HG02884 (cell line): Measurements from ENCODE around the gene KNOP1.
A peak's percentile ranks its signal among the peaks of the same experiment; 100 is the strongest.

Source experiments
- ATAC-seq: cut with Tn5 transposase; IDR thresholded peaks from one replicate; pipeline ENCODE4 v1.9.1; 2021; ENCODE audit warnings: mild to moderate bottlenecking, moderate library complexity; ENCODE audit not compliant: unreplicated experiment

KNOP1 gene, protein sequence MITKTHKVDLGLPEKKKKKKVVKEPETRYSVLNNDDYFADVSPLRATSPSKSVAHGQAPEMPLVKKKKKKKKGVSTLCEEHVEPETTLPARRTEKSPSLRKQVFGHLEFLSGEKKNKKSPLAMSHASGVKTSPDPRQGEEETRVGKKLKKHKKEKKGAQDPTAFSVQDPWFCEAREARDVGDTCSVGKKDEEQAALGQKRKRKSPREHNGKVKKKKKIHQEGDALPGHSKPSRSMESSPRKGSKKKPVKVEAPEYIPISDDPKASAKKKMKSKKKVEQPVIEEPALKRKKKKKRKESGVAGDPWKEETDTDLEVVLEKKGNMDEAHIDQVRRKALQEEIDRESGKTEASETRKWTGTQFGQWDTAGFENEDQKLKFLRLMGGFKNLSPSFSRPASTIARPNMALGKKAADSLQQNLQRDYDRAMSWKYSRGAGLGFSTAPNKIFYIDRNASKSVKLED

DNA sequence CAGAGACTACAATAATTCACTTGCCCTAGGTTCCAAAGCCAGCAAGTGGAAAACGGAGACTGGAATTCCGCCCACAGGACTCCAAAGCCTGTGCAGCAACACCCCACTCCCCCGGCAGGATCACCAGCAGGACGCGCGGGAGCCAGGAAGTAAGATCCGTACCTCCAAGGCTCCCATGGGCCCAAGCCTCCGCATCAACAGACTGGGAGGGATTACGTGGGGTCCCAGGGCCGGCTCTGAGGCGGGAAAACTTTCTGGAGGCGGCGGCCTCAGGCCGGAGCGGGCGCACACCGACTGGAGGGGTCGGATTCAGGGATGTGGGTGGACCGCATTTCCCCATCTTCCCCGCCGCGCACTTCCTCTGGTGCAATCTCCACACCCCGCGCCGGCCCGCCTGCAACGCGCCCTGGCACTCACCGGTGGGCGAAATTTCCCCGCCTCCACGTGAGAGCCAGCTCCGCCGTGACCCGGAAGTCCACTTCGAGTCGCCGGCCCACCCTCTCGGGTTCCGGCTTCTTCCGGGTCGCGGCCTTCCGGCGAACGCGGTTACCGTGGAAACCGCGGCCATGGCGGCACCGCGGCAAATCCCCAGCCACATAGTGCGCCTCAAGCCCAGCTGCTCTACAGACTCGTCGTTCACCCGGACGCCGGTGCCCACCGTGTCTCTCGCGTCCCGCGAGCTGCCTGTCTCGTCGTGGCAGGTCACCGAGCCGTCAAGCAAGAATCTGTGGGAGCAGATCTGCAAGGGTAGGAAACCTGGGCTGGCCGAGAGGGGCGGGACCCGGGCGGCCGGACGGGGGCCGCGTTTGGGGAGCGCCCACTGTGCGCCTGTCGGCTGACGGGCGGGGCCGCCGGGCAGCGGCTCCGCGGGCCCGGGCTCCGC, at the start of gene KNOP1, which contains the start of gene IQCK:
KNOP1 (minus strand) TSS at position 487 of the 883 bp plus-strand sequence. CDS start 3,192 bp downstream, outside the sequence.
IQCK (plus strand) TSS at position 531 of the 883 bp plus-strand sequence; CDS start at position 567, 36 bp downstream.
- ATAC-seq: peak; percentile 93

DNA sequence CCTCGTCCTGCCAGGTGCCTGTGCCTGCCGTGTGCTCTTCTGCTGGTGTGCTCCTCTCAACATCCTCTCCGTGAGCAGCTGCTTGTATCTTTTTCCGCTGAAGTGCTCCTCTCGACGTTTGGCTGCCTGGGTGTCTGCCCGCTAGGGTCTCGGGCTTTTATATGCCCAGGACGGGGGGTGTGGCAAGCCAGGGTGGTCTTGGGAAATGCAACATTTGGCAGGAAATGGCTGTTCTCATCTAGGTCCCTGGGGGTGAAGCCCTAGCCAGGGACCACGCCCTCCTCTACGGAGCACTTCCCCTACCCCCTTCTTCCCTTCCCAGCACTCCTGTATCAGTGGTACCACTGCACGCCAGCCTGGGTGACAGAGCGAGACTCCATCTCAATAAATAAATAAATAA, 49.5 kb upstream of the KNOP1 start:
- ATAC-seq: no peak

DNA sequence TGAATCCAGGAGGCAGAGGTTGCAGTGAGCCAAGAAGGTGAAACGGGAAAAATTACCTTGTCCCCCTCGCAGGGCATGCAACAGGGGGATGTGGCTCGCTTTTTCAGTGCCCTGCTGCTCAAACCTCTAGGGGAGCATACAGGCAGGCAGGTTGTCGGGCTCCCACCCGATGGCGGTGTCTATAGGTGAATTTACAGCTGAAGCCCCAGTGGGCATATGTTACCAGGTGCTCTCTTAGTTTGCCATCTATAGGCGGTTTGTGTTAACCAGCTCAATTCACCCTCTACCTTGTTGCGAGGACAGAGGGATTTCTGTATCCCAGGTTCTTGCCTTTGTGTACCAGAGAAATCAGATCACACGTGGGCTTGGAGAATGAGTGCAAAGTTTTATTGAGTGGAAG, 49.0 kb upstream of the KNOP1 start:
- no peak for ATAC-seq

DNA sequence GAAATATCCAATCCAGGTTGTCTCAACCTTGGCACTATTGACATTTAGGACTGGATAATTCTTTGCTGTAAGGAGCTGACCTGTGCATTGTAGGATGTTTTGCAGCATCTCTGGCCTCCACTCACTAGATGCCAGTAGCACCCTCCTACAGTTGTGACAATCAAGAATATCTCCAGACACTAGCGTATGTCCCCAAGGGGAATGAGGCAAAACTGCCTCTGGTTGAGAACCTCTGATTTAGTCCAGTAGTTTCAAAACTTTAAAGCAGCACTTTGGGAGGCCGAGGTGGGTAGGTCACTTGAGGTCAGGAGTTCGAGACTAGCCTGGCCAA, 48.5 kb upstream of the KNOP1 start:
- no peak for ATAC-seq

DNA sequence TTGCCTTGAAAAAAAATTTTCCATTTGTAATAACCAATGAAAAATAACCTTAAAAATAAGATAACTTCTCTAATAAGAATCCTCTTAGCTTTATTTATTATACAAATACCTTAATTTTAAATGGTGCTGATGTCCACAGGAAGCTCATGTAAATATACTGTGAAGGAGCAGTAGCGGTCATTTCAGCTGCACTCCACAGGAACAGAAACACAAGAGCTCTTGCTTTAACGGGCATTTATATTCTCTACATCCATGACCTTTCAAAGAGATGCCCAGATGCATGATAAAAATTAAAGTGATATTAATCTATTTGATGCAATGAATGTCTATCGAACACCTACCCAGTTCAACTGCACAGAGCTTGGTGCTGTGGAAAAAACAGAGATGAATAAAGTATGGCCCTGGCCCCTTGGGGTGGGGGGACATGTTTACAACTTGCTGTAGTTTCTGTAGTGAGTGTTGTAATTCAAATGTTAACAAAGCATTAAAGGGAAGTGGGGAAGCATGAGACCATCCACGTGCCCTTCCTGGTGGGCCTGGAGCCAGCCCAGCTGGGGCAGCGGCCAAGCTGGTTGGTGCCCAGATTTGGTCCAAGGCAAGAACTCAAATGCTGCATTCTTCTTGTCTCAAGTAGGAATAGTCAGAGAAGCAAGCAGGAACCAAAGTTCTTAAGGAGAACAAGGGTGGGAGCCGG, 48.0 kb upstream of the KNOP1 start:
- ATAC-seq: no peak

DNA sequence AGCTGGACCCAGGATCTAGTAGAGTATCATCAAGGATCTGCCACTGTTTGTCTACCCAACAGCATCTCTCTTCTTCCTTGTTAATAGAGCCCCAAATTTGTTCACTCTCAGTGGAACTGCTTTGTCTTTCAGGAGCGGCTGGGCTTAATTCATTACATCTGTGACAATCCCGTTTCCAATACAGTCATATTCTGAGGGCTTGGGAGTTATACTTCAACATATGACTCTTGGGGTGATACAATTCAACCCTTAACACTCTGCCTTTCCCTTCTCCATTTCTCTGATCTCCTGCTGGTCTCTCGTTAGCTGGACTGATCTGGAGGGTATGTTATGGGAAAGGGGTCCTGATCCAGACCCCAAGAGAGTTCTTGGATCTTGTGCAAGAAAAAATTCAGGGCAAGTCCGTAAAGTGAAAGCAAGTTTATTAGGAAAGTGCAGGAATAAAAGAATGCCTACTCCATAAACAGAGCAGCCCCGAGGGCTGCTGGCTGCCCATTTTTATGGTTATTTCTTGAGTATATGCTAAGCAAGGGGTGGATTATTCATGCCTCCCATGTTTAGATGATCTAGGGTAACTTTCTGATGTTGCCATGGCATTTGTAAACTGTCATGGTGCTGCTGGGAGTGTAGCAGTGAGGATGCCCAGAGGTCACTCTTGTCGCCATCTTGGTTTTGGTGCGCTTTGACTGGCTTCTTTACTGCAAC, 42.5 kb upstream of the KNOP1 start:
- no peak for ATAC-seq

DNA sequence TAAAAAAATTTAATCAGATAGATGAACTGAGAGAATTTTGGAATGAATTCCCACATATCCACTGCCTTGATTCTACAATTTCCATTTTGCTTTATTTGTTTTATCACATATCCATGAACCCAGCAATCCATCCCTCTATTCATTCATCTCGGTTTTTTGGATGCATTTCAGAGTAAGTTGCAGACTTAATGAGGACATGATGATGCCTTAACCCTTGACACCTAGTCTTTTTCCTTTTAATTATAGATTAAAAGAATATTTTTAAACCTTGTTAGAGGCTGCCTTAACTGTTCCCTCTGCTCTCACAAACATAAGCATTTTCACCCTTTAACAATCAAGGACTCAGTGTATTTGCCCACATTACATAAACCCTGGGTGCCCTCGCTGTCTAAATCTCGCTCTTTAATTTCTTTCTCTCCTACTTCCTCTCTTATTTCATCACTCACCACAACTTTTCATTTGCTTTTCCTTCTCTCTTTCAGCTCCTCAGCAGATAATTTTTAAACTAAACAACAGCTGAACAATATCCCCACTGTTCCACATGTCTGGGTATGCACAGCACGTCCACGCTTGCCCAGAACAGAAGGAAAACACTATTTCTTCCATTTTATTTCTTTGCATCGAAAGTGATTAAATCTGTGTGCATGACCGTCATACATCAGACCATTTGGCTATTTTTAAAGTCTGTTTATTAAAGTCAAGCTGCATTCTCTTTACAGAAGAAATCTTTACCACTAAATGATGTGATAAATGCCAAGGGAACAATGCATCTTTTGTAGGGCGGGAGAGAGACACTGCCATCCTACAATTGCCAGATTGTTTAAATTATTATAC, 40.0 kb upstream of the KNOP1 start:
- ATAC-seq: no peak

DNA sequence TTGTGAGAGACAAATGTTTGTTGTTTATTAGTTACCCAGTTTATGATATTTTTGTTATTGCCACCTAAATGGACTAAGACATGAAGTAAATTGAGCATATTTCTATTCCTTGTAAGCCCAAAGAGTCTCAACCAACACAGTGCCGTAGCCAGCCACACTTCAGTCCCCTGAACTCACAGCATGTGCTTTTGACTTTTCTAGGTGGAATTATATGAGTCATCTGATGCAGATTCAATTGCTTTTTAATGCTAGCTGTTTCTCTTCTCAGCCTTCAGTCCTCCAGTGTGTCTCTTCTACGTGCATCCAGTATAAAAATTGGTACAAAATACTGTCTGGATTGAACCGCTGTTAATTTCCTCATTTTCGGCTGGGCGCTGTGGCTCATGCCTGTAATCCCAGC, 39.0 kb upstream of the KNOP1 start:
- ATAC-seq: no peak

DNA sequence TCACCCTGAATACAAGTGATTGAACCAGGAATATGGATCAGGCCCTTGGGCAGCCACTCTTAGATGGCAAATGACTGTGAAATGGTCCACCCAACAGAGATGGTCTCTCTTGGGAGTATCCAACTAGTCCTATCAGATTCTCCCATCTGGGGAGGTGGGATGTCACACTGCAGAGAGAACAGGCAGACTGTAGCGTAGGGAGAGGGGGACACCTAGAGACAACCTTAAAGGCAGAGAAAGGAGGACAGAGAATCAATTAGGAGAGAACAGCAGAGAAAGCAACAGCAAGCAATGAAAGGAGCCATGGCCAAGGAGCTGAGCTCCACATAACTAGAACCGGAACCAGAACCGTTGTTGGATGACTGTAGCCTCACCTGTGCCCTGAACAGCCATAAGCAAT, 37.2 kb upstream of the KNOP1 start:
- ATAC-seq: no peak

DNA sequence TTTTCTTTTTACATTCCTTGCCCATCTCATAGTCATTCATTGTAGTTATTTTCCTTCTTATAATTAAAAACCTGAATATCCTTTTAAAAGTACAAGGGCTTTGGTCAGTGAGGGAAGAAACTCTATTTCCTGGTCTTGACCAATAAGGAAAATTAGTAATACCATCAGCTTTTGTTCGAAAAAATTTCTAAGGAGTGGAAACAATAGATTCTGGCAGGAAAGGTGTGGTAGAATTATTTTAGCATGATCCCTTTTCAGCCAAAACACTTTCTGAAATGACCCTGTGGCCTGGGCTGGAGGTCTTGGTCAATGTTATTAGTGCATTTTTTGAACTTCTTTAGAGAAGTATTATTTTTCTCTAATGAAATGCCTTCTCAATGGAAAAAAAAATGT, 36.6 kb upstream of the KNOP1 start:
- no peak for ATAC-seq

DNA sequence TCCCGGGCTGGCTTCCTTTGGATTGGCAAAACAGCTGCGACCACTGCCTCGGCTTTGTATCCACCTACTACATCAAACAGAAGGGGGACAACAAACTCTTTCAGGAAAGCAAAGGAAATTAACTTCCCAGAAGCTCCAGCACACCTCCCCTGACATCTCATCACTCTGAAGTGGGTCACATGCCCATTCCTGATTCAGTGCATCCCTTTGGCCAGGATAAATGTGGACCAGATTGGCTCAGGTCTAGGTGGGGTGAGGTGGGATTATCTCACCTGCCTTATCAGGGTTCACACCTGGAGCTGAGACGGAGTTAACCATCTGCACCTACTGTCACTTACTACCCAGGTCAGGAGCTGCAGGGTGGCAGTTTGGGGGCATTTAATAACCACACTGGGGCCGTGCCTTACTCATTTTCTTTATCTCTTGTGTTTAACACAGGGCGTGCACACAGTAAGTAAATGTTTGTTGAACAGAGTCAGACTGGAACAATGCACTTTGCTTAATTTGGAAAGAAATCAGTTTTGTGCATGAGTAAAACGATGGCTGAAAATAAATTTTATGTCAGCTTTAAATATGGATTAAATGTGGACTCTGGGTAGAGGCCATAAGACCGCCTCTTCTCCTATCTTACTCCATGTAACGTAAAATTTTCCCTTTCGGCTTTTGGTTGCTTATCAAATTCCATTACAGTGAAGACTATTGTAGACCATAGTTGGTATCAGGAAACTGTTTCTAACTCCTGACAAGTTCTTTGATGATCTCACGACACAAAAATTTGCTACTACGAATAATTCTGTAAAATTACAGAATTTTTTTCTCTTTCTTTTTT, 36.0 kb upstream of the KNOP1 start:
- ATAC-seq: no peak

DNA sequence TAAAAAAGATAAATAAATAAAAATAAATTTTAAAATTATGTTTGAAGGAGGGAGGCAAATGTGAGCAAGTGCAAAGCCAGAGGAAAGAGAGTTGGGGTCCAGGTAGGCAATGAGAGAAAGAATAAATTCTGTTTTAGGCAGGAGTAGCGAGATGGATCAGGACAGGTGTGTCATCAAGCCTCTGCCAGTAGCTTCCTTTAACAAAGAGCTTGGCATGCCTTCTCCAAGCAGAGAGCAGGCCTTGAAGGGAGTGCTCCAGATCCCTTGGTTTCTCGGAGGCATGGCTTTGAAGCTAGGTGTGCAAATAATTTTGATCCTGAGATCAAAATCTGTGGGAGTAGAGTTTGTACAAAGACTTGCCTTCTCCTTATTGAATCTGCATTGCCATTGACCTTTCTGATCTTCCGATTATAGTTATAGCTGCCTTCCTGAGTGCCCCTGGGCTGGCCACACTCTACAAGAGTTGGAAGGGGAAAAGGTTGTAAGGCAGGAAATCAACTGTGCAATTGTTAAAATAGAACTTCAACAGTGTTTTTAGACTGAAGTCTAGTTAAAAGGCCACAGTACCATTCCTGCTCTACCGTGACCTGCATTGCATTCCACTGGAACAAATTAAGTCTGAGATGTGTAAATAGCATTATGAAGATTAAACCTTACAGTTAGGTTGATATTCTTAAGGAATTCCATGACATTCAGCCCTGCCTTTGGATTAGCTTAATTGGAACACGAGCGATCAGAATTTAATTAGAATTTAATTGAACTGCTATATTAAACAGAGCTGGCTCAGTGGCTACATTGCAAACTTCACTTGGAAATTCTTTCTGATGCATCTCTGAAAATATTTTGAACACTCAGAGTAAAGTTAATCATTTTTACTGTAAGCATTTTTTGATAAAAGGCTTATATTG, 33.7 kb upstream of the KNOP1 start:
- no peak for ATAC-seq

DNA sequence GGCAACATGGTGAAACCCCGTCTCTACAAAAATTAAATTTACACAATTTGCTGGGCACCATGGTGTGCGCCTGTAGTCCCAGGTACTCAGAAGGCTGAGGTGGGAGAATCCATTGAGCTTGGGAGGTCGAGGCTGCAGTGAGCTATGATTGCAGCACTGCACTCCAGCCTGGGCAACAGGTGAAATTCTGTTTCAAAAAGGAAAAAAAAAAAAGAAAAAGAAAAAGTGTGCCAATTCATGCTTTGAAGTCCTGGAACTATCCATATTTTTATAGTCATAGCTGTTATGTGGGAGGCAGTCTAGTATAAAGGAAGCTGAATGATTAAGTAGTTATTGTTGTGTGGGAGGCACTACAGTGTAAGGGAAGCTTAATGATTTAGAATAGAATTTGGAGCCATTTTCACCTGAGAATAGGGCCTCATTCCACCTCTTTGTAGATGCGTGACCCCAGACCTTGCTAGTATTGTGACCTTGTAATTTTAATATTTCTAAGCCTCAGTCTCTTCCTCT, 31.6 kb upstream of the KNOP1 start:
- ATAC-seq: no peak

DNA sequence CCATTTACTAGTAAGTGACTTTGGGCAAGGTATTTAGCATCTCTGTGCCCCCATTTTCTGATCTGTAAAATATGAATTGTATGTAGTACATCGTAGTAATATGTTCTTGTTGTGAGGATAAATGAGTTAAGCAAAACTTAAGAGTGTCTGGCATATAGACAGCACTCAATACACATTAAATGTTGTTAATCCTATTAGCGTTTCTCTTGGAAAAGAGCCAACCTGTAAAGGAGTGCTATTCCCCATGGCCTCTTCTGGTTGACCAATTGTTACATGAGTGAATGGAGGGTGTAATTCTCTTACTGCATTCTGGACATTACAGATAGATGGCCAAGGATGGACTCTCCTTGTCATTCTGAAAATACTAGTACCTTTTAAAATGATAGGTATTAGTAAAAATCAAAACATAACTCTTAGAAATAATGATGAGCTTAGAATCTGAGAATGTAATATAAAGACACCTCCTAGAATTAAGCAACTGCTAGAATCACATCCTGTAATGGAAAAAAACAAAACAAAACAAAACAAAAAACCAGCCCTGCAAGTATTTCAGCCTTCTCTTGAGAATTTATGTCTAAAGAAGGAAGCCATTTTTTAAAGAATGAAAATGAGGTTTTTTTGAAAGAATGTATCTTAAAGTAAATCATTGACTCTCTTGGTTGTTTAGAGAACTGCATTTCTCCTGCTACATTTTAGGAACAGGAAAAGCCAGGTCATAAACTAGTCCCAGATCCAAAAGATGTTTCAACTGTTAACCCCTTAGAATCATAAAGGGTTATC, 30.6 kb upstream of the KNOP1 start:
- ATAC-seq: no peak

DNA sequence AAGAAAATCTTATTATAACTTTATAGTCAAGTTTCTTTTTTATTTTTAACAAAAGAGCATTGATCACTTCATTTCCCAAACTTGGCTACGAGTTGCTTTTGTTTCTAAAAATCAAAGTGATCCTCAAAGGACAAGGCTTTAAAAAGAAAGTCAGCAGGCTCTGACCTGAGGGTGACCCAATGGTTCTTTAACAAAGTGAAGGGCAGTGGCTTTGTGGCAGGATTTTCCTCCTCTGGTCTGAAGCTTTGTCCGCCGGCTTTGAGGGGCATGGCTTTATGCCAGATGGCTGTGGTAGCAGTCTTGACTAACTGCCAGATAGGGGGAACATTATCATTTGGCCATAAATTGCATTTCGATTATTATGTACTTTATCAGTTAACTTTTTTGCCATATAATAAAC, 28.5 kb upstream of the KNOP1 start:
- no peak for ATAC-seq

DNA sequence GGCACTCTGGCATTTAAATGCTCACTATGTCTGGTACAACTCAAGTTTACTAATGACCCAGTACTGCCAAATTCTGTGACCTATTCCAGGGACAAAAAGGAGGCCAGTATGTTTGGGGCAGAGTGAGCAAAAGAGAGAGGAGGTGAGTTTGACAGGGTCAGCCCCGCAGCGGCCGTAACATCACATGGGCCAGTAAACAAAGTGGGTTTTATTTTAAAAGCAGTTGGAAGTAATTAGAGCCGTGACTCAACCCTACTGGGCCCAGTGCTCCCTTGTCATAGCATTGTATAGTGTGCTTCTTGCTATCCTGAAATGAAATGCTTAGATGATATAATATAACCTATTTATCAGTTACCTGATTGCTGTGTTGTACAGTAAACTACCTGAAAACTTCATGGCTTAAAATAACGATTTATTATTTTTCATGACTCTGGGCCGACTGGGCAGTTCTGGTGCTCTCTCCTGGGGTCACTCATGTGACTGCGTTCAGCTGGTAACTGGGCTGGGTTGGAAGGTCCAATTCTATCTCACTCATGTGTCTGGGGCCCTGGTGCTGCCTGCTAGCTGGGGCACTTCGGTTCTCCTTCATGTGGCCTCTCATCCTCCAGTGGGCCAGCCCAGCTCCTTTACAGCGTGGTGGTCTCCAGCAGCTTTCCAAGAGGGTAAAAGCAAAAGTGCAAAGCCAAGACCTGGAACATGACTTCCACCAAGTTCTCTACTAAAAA, 27.4 kb upstream of the KNOP1 start:
- ATAC-seq: no peak
